ENCODE results near the gene LUZP2.

The LUZP2 gene

DNA sequence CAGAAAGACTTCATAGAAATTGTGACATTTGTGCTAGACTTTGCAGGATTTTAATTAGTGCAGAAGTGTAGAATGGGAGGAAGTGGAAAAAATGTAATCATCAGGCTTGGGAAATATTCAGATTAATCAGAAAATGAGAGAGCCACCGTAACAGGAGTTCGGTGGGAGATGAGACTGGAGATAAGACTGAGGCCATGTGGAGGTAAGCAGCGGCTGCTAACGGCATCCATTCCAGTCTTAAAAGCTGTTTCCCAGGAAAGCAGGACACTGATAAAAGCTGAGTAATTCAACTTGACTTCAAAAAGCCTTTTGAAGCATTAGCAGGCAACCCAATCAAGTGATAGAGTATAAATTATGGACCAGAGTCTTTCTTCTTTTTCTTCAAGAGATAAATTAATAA is 369.9 kb downstream of the LUZP2 start:
- TF ChIP-seq, protein P1, sequence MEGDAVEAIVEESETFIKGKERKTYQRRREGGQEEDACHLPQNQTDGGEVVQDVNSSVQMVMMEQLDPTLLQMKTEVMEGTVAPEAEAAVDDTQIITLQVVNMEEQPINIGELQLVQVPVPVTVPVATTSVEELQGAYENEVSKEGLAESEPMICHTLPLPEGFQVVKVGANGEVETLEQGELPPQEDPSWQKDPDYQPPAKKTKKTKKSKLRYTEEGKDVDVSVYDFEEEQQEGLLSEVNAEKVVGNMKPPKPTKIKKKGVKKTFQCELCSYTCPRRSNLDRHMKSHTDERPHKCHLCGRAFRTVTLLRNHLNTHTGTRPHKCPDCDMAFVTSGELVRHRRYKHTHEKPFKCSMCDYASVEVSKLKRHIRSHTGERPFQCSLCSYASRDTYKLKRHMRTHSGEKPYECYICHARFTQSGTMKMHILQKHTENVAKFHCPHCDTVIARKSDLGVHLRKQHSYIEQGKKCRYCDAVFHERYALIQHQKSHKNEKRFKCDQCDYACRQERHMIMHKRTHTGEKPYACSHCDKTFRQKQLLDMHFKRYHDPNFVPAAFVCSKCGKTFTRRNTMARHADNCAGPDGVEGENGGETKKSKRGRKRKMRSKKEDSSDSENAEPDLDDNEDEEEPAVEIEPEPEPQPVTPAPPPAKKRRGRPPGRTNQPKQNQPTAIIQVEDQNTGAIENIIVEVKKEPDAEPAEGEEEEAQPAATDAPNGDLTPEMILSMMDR (IDR thresholded peaks at IDR 0.05; ENCODE audit: borderline replicate concordance, insufficient read depth, low read depth, low read length) = no peak
- no peak overlapping the region for H3K4me3 ChIP-seq (ENCODE audit: low read depth, low read length)

DNA sequence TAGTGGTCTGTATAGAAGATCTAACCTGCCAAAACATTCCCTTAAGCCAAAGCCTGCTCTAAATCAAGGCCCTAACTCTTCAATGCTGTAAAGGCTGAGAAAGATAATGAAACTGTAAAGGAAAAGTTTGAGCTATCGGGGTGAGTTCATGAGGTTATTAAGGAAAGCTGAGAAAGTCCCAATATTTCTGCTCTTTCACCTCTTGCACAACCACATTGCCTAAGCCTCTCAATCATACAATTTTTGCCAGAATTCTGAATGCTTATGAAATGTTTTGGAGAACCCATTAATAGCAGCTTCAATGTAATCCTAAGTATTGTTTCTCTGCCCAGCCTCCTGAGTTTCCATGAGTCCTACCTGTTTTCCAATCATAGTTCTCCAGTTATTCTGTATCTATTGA is 373.2 kb downstream of the LUZP2 start:
- H3K4me3 ChIP-seq (ENCODE audit: low read depth, low read length) = no peak overlapping the region
- TF ChIP-seq, protein P1 (IDR thresholded peaks at IDR 0.05; ENCODE audit: borderline replicate concordance, insufficient read depth, low read depth, low read length) = no peak

DNA sequence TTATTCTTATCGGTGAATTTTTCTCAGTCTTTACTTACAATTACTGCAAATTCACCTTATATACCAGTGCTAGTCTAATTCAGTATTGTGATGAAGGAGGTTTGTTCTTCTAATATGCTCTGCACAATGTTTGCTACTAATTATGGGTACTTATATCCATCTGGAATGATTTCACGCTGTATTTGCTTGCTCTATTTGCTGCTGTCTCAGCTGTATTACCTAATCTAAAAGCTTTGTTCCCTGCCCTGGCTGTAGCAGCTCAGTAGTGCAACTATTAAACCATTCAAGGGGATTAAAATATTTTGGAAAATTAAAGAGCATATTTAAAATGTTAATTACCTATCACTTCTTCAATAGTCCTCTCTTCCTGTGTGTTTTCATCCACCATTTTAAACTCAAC is 375.3 kb downstream of the LUZP2 start:
- H3K4me3 ChIP-seq (ENCODE audit: low read depth, low read length) = no peak overlapping the region

DNA sequence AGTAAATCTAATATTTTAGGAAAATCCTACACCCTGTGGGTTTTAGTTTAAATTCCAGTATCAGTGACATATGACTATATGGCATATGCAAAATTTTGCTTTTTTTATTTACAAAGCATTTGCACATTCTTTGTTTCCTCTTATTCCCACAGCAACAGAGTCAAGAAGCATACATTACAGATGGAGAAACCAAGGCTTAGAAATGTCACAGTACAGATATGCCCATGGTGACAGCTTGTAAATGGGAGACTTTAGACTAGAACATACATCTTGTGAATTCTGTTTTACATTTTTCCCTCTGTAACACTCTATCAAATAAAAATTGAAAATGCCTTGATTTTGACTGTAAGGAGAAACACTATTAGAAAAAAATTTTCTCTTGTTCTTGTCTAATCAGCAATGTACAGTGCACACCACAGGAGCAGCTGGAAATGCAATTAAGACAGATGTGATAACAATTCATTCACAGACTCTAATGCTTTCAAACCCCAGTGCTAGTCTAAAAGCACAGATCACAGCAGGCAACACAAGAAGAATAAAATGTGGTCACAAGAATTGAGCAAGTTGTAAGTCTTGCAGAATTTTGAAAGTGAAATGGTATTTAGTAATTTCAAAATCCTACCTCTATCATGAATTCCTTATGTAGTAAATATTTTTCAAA is 375.9 kb downstream of the LUZP2 start:
- TF ChIP-seq, protein P1 (IDR thresholded peaks at IDR 0.05; ENCODE audit: borderline replicate concordance, insufficient read depth, low read depth, low read length) = no peak
- no peak overlapping the region for H3K4me3 ChIP-seq (ENCODE audit: low read depth, low read length)

More for the DNA sequence above, 375.3 kb downstream of the LUZP2 start:
- TF ChIP-seq, protein P1 (IDR thresholded peaks at IDR 0.05; ENCODE audit: borderline replicate concordance, insufficient read depth, low read depth, low read length) = no peak

DNA sequence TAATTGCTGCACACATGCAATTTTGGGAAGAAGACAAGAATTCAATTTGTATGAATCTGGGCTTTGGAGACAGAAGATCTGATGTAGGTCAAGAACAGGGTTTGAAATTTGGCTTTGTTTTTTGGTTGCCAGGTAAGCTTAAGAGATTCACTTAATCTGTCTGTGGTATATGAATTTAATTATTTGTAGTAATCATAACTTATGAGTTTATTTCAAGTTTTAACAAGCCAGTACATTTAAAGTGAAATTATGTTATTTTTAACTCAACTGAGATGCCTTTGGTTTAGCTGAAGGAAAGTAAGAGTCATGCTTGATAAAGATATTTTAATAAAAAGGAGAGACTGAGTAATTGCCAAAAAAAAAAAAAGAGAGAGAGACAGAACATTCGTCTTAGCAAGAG is 384.1 kb downstream of the LUZP2 start:
- TF ChIP-seq, protein P1 (IDR thresholded peaks at IDR 0.05; ENCODE audit: borderline replicate concordance, insufficient read depth, low read depth, low read length) = no peak
- H3K4me3 ChIP-seq (ENCODE audit: low read depth, low read length) = no peak overlapping the region

DNA sequence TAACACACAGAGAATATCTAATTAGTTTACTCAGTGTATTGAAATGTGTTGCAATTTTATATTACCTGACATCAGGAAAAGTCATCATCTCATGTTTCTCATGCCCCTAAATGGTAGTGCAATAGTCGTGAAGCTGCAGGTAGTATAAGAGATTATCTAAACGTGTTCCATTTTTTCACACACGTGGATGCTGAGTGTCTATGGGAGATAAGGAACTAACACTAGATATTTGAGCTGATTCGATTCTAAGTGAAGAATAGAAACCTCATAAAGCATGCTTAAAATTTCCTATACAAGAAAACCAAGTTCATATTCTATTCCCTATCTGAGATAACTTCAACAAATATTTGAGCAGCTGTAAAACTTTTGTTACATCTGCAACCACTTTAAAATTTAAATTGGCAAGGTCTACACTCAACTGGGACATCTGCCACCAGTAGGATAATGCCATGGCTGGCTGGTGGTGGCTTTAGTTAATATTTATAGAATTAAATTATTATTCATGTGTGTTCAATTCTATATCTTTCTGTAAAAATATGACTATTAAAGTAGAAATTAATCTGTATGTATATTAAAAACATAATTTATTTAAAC is 388.8 kb downstream of the LUZP2 start:
- H3K4me3 ChIP-seq (ENCODE audit: low read depth, low read length) = no peak overlapping the region
- TF ChIP-seq, protein P1 (IDR thresholded peaks at IDR 0.05; ENCODE audit: borderline replicate concordance, insufficient read depth, low read depth, low read length) = no peak

Measured in GM12875 (cell line).